Superior temporal gyrus (tissue), 1 donor: ENCODE data around the gene AASS.
"Not testable (repeated sequence)": the region's sequence is repeated elsewhere in the genome, so short reads cannot be mapped to it uniquely, and the experiment has no call there.

Experiments
- DNase-seq: peaks from one replicate; pipeline ENCODE4 v3.0.0-alpha.2; 2016; ENCODE audit errors: extremely low spot score

AASS gene

GRCh38 chr7:122143751-122144711, at the start of gene AASS:
Gene AASS, minus strand, starts transcription at chr7:122144249. Its CDS starts 10,523 bp downstream, at chr7:122133726.
- DNase-seq = peak; percentile 99

- no peak for DNase-seq
Measured at GRCh38 chr7:122188785-122189184, 44.7 kb upstream of the AASS start.

- DNase-seq = no peak
Measured at GRCh38 chr7:122183106-122183505, 39.1 kb upstream of the AASS start.

GRCh38 chr7:122182081-122182480, 38.0 kb upstream of the AASS start:
- DNase-seq = no peak

- DNase-seq = not testable (repeated sequence)
Measured at GRCh38 chr7:122172144-122172543, 28.1 kb upstream of the AASS start.

- no peak for DNase-seq
Measured at GRCh38 chr7:122166740-122167139, 22.7 kb upstream of the AASS start.

GRCh38 chr7:122166275-122166674, 22.2 kb upstream of the AASS start:
- no peak for DNase-seq

- DNase-seq = no peak
Measured at GRCh38 chr7:122161628-122162027, 17.6 kb upstream of the AASS start.

- no peak for DNase-seq
Measured at GRCh38 chr7:122155566-122155965, 11.5 kb upstream of the AASS start.

GRCh38 chr7:122148878-122149277, 4.8 kb upstream of the AASS start:
- no peak for DNase-seq

- DNase-seq = no peak
Measured at GRCh38 chr7:122148081-122148480, 4.0 kb upstream of the AASS start.

GRCh38 chr7:122145937-122146645, 2.0 kb upstream of the AASS start:
- no peak for DNase-seq

GRCh38 chr7:122143376-122143750, 686 bp downstream of the AASS start:
- DNase-seq = peak; percentile 17

GRCh38 chr7:122140918-122141317, 3.1 kb downstream of the AASS start:
- DNase-seq = no peak

GRCh38 chr7:122137251-122138077, 6.6 kb downstream of the AASS start:
- peak; percentile 52 for DNase-seq

- DNase-seq = no peak
Measured at GRCh38 chr7:122136639-122137245, 7.3 kb downstream of the AASS start.

- DNase-seq = peak; percentile 15
Measured at GRCh38 chr7:122136078-122136477, 8.0 kb downstream of the AASS start.

- no peak for DNase-seq
Measured at GRCh38 chr7:122135275-122135674, 8.8 kb downstream of the AASS start.

GRCh38 chr7:122134793-122135192, 9.3 kb downstream of the AASS start:
- DNase-seq = not testable (repeated sequence)

- no peak for DNase-seq
Measured at GRCh38 chr7:122133477-122133876, 10.6 kb downstream of the AASS start.

- DNase-seq = no peak
Measured at GRCh38 chr7:122132341-122132740, 11.7 kb downstream of the AASS start.
